C4-2B (cell line): ENCODE data around the gene OTOG.

Source experiments
- ZFX ChIP-seq: fragments of 450-650 bp; IDR thresholded peaks from 2 replicates; pipeline ENCODE4 v1.6.1; 2017
- TF ChIP-seq, protein P1 (sequence below): fragments of 450-650 bp; conservative IDR thresholded peaks from 2 replicates; pipeline ENCODE4 v1.5.1; 2017; ENCODE audit warnings: mild to moderate bottlenecking

- TF ChIP-seq, protein P1, sequence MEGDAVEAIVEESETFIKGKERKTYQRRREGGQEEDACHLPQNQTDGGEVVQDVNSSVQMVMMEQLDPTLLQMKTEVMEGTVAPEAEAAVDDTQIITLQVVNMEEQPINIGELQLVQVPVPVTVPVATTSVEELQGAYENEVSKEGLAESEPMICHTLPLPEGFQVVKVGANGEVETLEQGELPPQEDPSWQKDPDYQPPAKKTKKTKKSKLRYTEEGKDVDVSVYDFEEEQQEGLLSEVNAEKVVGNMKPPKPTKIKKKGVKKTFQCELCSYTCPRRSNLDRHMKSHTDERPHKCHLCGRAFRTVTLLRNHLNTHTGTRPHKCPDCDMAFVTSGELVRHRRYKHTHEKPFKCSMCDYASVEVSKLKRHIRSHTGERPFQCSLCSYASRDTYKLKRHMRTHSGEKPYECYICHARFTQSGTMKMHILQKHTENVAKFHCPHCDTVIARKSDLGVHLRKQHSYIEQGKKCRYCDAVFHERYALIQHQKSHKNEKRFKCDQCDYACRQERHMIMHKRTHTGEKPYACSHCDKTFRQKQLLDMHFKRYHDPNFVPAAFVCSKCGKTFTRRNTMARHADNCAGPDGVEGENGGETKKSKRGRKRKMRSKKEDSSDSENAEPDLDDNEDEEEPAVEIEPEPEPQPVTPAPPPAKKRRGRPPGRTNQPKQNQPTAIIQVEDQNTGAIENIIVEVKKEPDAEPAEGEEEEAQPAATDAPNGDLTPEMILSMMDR: no peak
- no peak for TF ChIP-seq ZFX
Measured at GRCh38 chr11:17601676-17602075, 54.6 kb downstream of the OTOG start.
